ENCODE data around the gene NFKBIA. TPM values are rescaled to one million over a fixed set of nuclear protein-coding genes. Genes with fewer than 3 reads are reported as not detected.
"Not testable (repeated sequence)": the region's sequence is repeated elsewhere in the genome, so short reads cannot be mapped to it uniquely, and the experiment has no call there.

The NFKBIA gene
- total RNA-seq, 1 experiment from 2014 or later: 64.3 TPM

- H3K36me3 ChIP-seq (replicated peaks; ENCODE audit: control insufficient read depth, insufficient read depth, low read length): no peaks in the 10 kb centered on the region
- no peaks in the 10 kb centered on the region for H3K27me3 ChIP-seq (ENCODE audit: control insufficient read depth, insufficient read depth, low read length)
- H3K4me3 ChIP-seq (ENCODE audit: insufficient read depth, low read depth, low read length): no peak overlapping the region
- DNase-seq: no peak
Observed at GRCh38 chr14:35390577-35391387, 13.8 kb downstream of the NFKBIA start.

GRCh38 chr14:35389315-35389667 lies 15.3 kb downstream of the NFKBIA start:
- no peak for DNase-seq
- Histone ChIP-seq H3K36me3 (replicated peaks; ENCODE audit: control insufficient read depth, insufficient read depth, low read length) (no peaks in the 10 kb centered on the region), H3K4me3 (ENCODE audit: insufficient read depth, low read depth, low read length) (no peak overlapping the region), H3K27me3 (ENCODE audit: control insufficient read depth, insufficient read depth, low read length) (no peaks in the 10 kb centered on the region)

- no peaks in the 10 kb centered on the region for H3K27me3 ChIP-seq (ENCODE audit: control insufficient read depth, insufficient read depth, low read length)
- DNase-seq: no peak
Observed at GRCh38 chr14:35388656-35389314, 15.8 kb downstream of the NFKBIA start.

GRCh38 chr14:35387713-35388579 lies 16.6 kb downstream of the NFKBIA start:
- no peak for DNase-seq
- H3K36me3 ChIP-seq (replicated peaks; ENCODE audit: control insufficient read depth, insufficient read depth, low read length): no peaks in the 10 kb centered on the region
- H3K27me3 ChIP-seq (ENCODE audit: control insufficient read depth, insufficient read depth, low read length): no peaks in the 10 kb centered on the region
- H3K4me3 ChIP-seq (ENCODE audit: insufficient read depth, low read depth, low read length): no peak overlapping the region

More at GRCh38 chr14:35388656-35389314, 15.8 kb downstream of the NFKBIA start:
- Histone ChIP-seq H3K4me3 (ENCODE audit: insufficient read depth, low read depth, low read length) (no peak overlapping the region), H3K36me3 (replicated peaks; ENCODE audit: control insufficient read depth, insufficient read depth, low read length) (no peaks in the 10 kb centered on the region)

GRCh38 chr14:35387219-35387618 lies 17.3 kb downstream of the NFKBIA start:
- Histone ChIP-seq H3K27me3 (ENCODE audit: control insufficient read depth, insufficient read depth, low read length) (no peaks in the 10 kb centered on the region), H3K36me3 (replicated peaks; ENCODE audit: control insufficient read depth, insufficient read depth, low read length) (no peaks in the 10 kb centered on the region), H3K4me3 (ENCODE audit: insufficient read depth, low read depth, low read length) (no peak overlapping the region)
- no peak for DNase-seq

- DNase-seq: no peak
- Histone ChIP-seq H3K36me3 (replicated peaks; ENCODE audit: control insufficient read depth, insufficient read depth, low read length) (no peaks in the 10 kb centered on the region), H3K4me3 (ENCODE audit: insufficient read depth, low read depth, low read length) (no peak overlapping the region), H3K27me3 (ENCODE audit: control insufficient read depth, insufficient read depth, low read length) (no peaks in the 10 kb centered on the region)
Observed at GRCh38 chr14:35386673-35387125, 17.9 kb downstream of the NFKBIA start.

GRCh38 chr14:35385042-35385839 lies 19.3 kb downstream of the NFKBIA start:
- peak; percentile 58 for DNase-seq
- Histone ChIP-seq H3K36me3 (replicated peaks; ENCODE audit: control insufficient read depth, insufficient read depth, low read length) (no peaks in the 10 kb centered on the region), H3K4me3 (ENCODE audit: insufficient read depth, low read depth, low read length) (no peak overlapping the region), H3K27me3 (ENCODE audit: control insufficient read depth, insufficient read depth, low read length) (no peaks in the 10 kb centered on the region)

- no peak for DNase-seq
- no peak overlapping the region for H3K4me3 ChIP-seq (ENCODE audit: insufficient read depth, low read depth, low read length)
- no peaks in the 10 kb centered on the region for H3K27me3 ChIP-seq (ENCODE audit: control insufficient read depth, insufficient read depth, low read length)
- H3K36me3 ChIP-seq (replicated peaks; ENCODE audit: control insufficient read depth, insufficient read depth, low read length): no peaks in the 10 kb centered on the region
Observed at GRCh38 chr14:35384455-35385041, 20.0 kb downstream of the NFKBIA start.

GRCh38 chr14:35383569-35384454 lies 20.7 kb downstream of the NFKBIA start:
- Histone ChIP-seq H3K36me3 (replicated peaks; ENCODE audit: control insufficient read depth, insufficient read depth, low read length) (no peaks in the 10 kb centered on the region), H3K4me3 (ENCODE audit: insufficient read depth, low read depth, low read length) (no peak overlapping the region)
- no peak for DNase-seq

GRCh38 chr14:35380794-35381193 lies 23.8 kb downstream of the NFKBIA start:
- no peak for DNase-seq
- H3K36me3 ChIP-seq (replicated peaks; ENCODE audit: control insufficient read depth, insufficient read depth, low read length): no peaks in the 10 kb centered on the region
- H3K4me3 ChIP-seq (ENCODE audit: insufficient read depth, low read depth, low read length): no peak overlapping the region
- H3K27me3 ChIP-seq (ENCODE audit: control insufficient read depth, insufficient read depth, low read length): no peaks in the 10 kb centered on the region

More at GRCh38 chr14:35383569-35384454, 20.7 kb downstream of the NFKBIA start:
- no peaks in the 10 kb centered on the region for H3K27me3 ChIP-seq (ENCODE audit: control insufficient read depth, insufficient read depth, low read length)

GRCh38 chr14:35379234-35379933 lies 25.2 kb downstream of the NFKBIA start:
- not testable (repeated sequence) for H3K36me3 ChIP-seq (replicated peaks; ENCODE audit: control insufficient read depth, insufficient read depth, low read length); H3K27me3 ChIP-seq (ENCODE audit: control insufficient read depth, insufficient read depth, low read length); DNase-seq

GRCh38 chr14:35378425-35379233 lies 25.9 kb downstream of the NFKBIA start:
- no peak for DNase-seq
- Histone ChIP-seq H3K27me3 (ENCODE audit: control insufficient read depth, insufficient read depth, low read length) (no peaks in the 10 kb centered on the region), H3K36me3 (replicated peaks; ENCODE audit: control insufficient read depth, insufficient read depth, low read length) (no peaks in the 10 kb centered on the region), H3K4me3 (ENCODE audit: insufficient read depth, low read depth, low read length) (no peak overlapping the region)

More at GRCh38 chr14:35379234-35379933, 25.2 kb downstream of the NFKBIA start:
- not testable (repeated sequence) for H3K4me3 ChIP-seq (ENCODE audit: insufficient read depth, low read depth, low read length)

Measured in H7 (cell line).